Measurements from ENCODE around the gene WASHC4.

DNA sequence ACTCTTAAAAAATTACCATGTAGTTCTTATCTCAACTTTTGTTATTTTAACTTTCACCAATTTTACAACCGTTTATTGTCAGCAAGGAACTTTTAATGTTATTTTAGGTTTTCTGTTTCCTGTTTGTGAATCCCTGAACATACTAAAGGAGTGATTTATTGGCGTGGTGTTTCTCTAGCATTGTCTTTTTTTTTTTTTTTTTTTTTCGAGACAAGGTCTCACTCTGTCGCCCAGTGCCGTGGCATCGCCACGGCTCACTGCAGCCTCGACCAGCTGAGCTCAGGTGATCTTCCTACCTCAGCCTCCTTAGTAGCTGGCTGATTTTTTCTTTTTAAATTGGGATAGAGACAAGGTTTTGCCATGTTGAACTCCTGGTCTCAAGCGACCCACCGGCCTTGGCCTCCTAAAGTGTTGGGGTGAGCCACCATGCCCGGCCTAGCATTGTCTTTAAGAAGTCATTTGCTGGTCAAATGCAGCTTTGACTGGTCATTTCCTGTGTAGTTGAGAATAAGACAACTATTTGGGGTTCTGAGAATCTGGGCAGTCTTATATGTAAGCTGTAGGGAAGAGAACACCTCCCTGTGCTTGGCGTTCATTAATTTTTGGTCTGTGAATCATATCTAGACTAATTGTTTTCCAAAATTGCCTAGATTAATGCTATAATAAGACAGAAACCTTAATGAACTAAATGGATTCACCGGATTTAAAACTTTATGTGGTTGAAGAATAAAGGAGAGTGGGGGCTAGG is 2.1 kb downstream of the WASHC4 start:
- TF ChIP-seq POLR2A (IDR thresholded peaks at IDR 0.05; ENCODE audit: low read depth): no peak
- TF ChIP-seq, protein P1, sequence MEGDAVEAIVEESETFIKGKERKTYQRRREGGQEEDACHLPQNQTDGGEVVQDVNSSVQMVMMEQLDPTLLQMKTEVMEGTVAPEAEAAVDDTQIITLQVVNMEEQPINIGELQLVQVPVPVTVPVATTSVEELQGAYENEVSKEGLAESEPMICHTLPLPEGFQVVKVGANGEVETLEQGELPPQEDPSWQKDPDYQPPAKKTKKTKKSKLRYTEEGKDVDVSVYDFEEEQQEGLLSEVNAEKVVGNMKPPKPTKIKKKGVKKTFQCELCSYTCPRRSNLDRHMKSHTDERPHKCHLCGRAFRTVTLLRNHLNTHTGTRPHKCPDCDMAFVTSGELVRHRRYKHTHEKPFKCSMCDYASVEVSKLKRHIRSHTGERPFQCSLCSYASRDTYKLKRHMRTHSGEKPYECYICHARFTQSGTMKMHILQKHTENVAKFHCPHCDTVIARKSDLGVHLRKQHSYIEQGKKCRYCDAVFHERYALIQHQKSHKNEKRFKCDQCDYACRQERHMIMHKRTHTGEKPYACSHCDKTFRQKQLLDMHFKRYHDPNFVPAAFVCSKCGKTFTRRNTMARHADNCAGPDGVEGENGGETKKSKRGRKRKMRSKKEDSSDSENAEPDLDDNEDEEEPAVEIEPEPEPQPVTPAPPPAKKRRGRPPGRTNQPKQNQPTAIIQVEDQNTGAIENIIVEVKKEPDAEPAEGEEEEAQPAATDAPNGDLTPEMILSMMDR (IDR thresholded peaks at IDR 0.05): no peak

Measured in esophagus muscularis mucosa (tissue), 3 donors.